HEK293T (cell line): Measurements from ENCODE around the gene PRAC2.

Source experiments
- ARNT ChIP-seq: fragments of 450-650 bp; IDR thresholded peaks from 2 replicates; pipeline ENCODE4 v1.6.1; 2017; ENCODE audit warnings: mild to moderate bottlenecking
- CTBP1 ChIP-seq: fragments of 450-650 bp; IDR thresholded peaks from 2 replicates; pipeline ENCODE4 v1.6.1; 2016; ENCODE audit warnings: borderline replicate concordance
- HDGF ChIP-seq: fragments of 450-650 bp; IDR thresholded peaks from 2 replicates; pipeline ENCODE4 v1.6.1; 2017; ENCODE audit warnings: antibody characterized with exemption, borderline replicate concordance
- L3MBTL2 ChIP-seq: fragments of 450-650 bp; conservative IDR thresholded peaks from 2 replicates; pipeline ENCODE4 v1.6.1; 2016; ENCODE audit warnings: mild to moderate bottlenecking
- LEF1 ChIP-seq: fragments of 450-650 bp; IDR thresholded peaks from 2 replicates; pipeline ENCODE4 v1.6.1; 2017; ENCODE audit warnings: mild to moderate bottlenecking, borderline replicate concordance
- NFRKB ChIP-seq: fragments of 450-650 bp; IDR thresholded peaks from 2 replicates; pipeline ENCODE4 v1.6.1; 2016; ENCODE audit warnings: mild to moderate bottlenecking, moderate library complexity
- TARDBP ChIP-seq: fragments of 450-650 bp; IDR thresholded peaks from 2 replicates; pipeline ENCODE4 v1.6.1; 2016

GRCh38 chr17:48730240-48730550 is 7.2 kb downstream of the PRAC2 start:
- TF ChIP-seq L3MBTL2 (no peak), LEF1 (no peak), CTBP1 (no peak), HDGF (no peak), TARDBP (no peak), NFRKB (no peak), ARNT (no peak)
